NCI-H2029 treated with DMSO at 0.1 percent for 48 hours (cell line): ENCODE data around the gene TMEM179.

Source experiments
- DNase-seq: peaks from one replicate; lab custom pipeline; 2025; lab: John Stamatoyannopoulos, UW

TMEM179 gene

DNA sequence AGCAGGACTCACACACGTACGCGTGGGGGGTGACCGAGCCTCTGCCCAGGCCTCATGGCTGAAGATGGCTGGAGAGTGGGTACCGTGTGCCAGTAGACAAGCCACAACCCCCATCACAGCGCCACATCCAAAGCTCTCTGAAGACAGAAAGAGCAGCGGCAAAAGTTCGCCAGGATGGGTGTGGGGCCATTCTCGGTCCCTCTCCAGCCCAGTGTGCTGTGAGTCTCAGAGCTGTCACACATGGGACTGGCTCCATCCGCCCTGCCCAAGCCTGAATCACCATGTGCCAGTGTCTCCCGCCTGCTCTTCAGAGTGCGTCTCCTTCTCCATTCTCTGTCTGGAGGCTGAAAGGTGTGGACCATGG lies 5.7 kb downstream of the TMEM179 start:
- no peak for DNase-seq

DNA sequence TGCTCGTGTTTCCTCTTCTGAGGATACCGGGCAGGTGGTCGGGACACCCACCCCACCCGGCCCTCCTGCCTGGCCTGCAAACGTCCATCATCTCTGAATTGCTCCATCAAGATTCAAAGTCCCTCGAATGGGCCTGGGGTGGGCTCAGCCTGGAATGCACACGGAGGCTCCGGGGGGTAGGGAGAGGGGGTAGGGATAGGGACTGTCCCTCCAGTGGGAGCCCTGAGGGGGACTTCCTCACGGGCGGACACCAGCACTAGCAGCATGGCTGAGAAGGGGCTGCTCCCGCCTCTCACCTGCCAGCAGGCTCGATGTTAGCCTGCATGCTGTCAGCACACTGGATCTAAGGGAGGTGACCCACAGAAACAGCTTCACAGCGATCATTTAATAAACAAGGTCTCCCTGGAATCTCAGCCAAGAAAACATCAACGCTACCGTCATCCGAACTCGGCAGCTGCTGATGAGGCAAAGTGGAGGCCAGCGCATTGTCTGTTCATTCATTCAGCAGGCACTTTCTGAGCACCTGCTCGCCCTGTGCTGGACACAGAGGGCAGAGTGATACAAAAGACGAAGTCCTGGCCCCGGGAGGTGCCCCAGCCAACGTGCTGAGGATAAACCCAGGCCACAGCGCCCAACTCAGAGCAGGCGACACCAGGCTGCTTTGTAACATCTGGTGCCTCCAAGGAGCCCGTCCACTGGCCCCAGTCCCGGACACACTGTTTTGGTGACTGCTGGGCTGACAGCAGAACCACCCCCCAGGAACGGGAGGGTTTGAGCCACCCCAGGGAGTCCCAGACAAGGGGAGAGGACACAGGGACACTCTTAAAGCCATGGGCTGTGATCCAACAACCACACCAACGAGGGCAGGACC lies 6.3 kb downstream of the TMEM179 start:
- no peak for DNase-seq

DNA sequence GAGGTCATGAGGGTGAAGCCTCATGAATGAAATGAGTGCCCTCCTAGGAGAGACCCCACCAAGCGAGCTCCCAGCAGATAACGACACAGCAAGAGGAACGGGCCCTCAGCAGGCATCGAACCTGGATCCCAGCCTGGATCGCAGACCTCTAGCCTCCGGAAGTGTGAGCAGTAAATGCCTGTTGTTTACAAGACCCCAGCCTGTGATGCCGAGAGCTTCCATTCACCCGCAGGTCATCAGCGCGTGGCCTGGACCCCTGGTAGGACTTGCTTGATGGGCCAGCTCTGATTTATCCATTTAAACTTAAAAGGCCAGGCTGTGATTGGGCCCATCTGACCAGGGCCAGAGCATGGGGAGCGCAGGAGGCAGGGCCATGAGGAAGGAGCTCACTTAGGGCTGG lies 7.0 kb downstream of the TMEM179 start:
- no peak for DNase-seq

DNA sequence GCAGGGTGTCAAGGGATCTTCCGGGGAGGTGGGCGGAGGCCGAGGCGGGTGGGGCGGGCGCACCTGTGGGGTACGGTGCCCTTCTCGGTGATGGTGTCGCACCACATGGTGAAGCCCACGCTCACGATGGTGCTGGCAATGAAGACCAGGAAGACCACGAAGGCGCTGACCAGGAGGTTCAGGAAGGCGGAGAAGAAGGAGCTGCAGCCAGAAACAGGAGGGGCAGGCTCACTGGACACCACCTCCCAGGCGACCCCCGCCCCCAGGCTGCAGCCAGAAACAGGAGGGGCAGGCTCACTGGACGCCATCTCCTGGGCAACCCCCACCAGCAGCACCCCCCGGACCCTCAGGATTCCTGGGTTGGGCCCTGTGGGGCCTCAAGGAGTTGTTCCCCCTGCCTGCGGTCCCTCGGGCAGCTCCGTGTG lies 7.6 kb downstream of the TMEM179 start:
- no peak for DNase-seq

DNA sequence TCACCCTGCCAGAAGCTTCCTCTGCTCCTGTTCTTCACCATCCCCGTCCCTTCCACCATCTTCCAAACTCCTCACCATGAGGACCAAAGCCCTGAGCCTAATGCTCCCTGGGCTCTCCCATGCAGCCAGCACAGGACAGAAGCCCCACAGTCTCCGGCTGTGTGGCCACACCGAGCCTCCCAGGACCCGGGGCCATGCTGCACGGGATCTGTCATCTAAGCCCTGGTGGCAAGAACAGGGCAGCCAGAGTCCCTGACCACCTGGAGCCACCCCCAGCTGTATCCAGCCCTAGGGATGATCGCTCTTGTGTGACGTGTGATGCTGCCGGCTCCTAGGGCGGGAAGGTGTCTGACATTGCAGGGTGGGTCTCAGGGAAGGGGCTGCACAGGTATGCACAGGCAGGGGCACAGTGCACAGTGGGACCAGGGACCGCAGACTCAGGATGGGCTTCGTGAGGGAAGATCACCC lies 8.1 kb downstream of the TMEM179 start:
- DNase-seq = no peak

DNA sequence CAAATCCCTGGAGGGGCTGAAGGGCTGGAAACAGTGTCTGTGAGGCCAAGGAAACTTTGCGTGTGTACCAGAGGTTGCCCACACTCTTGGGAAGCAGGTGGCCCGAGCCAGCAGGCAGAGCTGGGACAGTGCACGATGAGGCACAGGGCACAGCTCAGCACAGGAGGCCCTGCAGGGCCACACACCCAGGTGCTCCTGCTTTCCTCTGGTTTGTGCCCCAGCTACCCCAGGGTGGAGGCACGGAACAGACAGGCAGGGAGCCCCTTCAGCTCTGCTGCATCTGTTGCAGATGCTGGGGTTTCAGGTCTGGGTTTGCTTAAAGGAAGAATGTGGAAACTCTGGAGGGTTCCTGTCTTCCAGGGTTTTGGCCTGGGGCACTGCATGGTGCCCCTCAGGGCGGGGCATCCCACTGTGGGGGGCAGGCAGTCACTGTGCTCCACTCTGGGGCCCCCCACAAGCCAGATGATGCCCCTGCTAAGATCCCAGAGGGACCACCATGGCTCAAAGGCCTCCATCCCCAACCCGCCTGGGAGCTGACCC lies 8.6 kb downstream of the TMEM179 start:
- no peak for DNase-seq

DNA sequence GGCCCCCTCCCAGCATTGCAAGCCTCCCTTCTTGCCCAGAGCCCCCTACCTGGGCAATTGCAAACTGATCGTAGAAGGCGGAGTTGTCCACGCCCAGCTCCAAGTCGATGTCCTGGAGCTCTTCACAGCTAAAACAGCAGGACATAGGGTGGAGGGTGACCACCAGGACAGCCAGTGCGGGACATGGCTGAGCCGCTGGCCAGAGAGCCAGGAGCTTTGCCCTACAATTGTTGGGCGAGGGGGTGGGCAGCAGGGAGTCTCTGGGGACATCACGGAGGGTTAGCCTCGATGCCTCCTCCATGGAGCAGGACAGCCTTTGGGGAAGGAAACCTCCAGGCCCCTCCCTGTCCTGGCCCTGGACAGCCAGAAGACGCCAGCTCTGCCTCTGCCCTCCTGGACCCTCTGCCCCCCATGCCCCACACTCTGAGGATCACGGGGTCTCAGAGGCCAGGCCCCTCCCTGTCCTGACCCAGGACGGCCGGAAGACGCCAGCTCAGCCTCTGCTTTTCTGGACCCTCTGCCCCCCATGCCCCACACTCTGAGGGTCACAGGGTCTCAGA lies 9.4 kb downstream of the TMEM179 start:
- DNase-seq = no peak

DNA sequence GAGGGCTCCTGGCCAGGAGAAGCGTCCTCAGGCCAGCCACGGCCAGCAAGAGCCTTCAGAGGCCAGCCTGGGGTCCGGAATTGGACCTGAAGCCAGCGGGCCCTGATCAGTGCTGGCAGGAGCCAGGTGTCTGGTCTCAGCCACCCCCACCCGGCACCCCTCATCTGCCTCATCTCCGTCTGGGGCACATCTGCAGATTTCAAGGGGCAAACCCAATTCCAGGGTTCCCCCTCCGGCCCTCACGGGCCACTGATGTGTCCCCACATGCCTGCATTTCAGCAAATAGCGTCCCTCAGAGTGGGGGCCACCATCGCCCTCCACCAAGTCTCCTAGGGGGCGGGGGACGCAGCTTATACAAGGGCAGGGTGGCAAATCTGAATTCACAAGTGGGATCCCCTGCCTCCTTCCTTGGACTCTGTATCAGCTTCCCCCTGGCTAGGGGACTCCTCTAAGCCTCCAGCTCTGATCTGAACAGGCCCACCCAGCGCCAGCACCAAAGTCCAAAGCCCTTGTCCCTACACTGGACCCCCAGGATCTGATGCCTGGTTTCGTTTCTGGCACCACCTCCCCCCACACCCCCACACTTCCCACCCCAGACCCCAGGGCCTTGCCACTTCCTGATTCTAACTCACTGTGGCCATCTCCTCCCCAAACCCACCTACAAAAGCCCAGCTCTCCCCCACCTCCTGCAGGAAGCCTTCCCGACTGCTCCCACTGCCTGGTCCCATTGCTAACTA lies 10.1 kb downstream of the TMEM179 start:
- DNase-seq = no peak

DNA sequence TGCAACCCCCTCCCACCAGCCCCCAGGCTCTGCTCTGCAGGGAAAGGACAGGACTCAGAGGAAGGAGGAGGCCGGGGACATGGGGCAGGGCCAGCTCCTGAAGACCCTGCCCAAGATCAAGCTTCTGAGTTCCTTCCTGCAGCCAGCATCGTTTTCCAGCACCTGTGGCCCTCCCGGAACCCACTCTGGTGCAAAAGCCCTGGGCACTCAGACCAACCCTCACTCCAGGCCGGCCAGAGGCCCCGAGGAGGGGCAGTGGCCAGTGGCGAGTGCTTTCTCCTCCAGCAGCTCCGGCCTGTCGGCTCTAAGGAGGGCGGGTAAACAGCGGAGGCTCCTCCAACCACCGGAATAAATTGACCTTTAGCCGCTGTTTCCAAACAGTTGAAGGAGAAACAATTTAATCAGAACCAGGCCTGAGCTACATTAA lies 10.8 kb downstream of the TMEM179 start:
- no peak for DNase-seq

DNA sequence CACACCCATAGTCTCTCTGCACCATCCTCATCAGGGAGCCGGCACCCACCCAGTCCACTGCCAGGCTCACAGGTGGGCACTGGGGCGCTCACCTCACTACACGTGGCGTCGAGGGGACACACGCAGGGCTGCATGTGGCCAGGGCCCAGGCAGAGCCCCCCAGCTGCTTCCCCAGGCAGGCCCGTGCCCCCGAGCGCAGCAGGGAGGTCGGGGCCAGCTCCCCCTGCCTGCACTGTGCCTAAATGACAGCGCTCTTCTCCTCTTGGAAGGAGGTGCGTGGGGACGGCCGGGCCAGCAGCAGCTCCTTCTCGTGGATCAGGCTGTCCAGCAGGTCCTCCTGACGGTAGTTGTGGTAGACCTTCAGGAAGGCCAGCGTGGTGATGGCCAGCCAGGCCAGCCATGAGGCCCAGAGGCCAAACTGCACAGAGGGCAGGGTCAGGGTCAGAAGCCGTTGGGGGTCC lies 11.3 kb downstream of the TMEM179 start:
- no peak for DNase-seq

DNA sequence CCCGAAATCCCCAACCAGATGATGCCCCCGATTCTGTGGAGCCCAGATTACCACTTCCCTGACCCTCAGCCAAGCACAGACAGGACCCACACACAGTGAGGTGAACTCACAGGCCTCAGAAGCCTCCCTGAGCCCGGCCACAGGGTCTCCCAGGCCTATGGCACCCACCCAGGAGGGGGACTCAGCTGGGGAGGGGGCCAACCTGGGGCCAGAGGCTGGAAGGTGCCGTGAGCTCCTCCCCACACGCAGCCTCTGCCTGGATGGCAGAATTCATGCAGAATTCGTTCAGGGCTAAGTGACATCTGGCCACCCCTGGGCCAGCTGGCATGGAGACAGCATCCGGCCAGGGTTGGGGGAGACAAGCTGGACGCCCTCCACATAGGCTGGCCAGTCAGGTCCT lies 11.8 kb downstream of the TMEM179 start:
- no peak for DNase-seq

DNA sequence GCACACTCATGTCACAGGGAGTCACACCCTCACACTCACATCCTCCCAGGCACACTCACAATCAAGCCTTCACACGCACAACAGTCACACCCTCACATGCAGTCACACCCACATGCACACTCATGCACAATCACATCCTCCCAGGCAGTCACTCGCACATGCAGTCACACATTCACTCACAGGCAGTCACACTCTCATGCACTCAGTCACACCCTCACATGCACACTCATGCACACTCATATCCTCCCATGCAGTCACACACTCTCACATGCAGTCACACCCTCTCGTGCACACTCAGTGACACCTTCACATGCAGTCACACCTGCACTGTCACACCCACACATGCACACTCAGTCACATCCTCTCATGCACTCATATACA lies 12.3 kb downstream of the TMEM179 start:
- no peak for DNase-seq

DNA sequence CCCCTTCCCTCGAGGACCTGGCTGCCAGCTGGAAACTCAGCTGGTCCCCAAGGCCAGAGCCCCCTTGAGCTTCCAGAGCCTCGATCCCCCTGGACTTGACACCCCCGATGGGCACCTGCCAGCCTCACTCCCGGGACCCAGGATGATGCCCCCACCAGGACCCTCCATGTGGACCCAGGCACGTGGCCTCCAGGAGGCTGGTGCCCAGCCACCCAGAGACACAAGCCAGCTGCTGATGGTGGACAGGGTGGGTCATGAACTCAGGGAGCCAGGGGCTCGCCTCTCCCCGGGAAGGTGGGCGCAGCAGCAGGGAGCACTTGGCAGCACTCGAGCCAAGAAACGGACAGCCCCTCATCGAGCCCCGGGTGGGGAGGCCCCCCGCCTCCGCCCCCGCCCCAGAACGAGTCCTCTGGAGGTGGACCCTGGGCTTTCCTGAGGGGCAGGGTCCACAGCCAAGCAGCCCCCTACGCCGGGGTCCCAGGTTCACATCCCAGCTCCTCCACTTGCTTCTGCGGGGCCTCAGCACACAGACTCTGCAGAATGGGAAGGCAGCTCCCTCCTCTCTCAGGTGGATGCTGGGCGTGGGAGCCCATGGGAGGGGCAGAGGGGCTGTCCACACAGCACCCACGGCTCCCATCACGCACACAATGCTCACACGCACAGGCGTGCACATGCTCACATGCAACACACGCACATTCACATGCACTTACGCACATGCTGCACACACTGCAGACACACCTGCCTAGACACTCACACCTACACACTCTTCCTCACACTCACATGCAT lies 12.9 kb downstream of the TMEM179 start:
- no peak for DNase-seq

DNA sequence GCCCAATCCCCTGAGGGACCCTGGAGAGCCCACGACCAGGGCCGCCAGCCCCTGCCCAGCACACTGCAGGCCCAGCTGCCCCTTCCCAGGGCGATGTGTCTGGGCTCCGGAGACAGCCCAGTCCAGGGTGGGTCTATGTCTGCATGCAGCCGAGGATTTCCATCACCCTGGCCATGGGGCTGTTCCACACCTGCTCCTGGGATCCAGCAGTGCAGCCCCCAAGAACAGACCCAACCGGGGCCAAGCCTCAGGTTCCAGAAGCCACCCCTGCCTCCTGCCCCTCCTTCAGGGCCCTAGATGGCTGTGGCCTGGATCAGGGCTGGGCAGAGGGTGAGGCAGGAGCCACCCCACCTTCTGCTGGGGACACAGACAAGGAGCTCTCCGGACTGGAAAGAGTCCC lies 13.5 kb downstream of the TMEM179 start:
- no peak for DNase-seq

DNA sequence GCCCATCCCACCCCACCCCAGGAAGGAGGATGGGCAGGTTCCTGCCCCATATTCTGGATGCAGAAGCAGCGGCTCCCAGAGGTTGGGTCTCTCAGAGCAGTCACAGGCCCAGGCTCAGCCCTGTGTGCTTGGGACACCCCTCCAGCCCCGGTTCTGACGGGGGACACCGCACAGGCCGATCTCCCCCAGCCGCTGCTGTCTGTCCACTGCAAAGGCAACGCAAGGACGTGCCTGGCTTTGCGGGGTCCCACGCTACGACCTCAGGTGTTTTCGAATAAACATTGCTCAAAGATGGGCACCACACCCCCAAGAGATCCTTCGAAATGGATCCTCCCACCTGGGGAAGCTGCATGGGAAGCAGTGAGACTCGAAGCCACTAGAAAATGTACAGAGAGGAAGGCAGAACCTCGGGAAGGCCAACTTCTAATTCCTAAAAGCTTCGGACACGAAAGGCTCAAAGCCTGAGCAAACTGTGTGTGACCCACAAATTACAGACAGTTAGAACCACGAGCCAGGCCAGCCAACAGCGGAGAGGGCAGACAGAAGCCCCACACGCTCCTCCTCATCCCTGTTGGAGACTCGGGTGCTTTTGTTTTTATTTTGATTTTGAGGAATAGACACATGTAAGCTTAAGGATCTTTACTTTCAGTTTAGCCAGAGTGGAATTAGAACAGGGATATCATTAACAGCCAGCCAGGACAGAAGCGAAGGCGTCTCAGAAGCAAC lies 14.2 kb downstream of the TMEM179 start:
- DNase-seq = no peak

DNA sequence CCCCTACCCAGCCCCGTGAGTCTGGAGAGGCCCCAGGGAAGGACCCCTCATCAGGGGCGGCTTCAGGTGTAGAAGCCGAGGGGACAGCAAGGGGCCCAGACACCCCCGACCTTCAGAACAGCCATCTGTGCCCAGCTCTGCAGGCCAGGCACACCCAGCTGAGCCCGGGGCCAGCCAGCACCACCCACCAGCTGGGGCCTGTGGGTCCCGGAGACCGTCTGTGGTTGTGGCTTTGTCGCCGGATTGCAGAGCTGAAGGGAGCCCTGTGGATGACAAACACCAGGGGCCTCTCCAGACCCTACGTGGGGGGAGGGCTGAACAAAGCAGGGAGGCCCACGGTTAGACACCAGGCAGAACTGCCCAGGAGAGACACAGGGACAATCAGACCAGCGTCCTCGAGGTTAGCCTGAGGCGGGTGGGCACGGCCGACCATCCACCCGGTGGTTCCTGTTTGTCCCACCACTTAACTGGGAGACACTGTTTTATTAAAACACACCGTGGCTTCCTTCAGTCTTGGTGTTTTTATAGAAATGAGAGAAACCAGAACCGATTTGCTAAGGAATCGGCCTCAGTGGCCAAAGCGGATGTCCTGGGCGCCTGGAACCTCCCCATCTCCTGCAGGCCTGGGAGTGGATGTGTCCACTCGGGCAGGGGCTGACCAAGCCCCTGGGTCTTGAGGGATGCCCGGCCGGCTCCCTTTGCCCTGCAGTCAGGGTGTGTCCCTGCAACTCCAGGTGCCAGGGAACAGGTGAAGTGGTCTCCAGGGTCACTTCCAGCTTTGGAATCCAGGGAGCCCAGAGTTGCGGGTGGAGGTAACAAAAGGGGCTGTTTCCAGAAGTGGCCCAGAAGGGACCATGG lies 15.0 kb downstream of the TMEM179 start:
- DNase-seq = no peak

DNA sequence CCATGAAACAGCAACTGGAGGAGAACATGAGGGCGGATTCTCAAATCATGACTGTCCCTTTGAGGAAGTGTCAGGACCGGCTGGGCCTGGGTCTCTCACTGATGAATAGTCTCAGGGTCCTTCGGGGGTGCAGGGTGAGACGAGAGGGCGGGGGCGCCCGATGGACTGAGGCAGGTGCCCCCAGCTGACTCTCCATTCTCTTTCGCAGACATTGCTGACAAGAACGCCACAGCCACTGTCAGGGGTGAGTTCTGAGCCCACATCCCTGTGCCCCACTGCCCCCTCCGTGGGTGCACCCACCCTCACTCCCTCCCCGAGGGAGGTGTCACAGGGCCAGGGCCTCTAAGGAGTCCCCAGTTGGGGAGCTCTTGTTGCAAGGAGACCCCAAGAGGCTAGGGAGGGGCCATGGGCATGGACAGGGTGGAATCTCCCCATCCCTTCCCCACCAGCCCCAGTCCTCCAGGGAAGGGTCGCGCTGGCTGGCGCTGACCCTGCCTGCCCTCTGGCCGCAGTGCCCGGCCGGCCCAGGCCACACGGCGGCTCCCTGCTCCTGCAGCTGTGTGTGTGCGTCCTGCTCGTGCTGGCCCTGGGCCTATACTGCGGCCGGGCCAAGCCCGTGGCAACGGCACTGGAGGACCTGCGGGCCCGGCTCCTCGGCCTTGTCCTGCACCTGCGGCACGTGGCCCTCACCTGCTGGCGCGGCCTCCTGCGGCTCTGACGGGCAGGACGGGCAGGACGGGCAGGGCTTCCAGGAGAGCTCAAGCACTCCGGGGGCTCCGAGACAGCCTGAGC lies 16.3 kb downstream of the TMEM179 start:
- no peak for DNase-seq

DNA sequence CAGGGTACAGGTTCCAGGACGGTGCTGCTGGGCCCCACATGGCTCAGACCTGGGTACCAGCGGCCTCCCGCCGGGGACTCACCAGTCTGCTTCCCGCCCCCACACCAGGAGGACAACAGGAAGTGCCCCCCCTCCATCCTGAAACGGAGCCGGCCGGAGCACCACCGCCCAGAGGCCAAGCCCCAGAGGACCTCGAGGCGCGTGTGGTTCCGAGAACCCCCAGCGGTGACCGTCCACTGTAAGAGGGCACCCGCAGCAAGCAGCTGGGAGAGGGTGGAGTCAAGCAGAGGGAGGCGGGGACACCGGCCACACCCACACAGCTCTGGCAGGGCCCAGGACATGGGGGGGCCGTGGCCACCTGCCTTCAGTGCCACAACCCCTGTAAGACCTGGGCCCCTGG lies 16.9 kb downstream of the TMEM179 start:
- no peak for DNase-seq

DNA sequence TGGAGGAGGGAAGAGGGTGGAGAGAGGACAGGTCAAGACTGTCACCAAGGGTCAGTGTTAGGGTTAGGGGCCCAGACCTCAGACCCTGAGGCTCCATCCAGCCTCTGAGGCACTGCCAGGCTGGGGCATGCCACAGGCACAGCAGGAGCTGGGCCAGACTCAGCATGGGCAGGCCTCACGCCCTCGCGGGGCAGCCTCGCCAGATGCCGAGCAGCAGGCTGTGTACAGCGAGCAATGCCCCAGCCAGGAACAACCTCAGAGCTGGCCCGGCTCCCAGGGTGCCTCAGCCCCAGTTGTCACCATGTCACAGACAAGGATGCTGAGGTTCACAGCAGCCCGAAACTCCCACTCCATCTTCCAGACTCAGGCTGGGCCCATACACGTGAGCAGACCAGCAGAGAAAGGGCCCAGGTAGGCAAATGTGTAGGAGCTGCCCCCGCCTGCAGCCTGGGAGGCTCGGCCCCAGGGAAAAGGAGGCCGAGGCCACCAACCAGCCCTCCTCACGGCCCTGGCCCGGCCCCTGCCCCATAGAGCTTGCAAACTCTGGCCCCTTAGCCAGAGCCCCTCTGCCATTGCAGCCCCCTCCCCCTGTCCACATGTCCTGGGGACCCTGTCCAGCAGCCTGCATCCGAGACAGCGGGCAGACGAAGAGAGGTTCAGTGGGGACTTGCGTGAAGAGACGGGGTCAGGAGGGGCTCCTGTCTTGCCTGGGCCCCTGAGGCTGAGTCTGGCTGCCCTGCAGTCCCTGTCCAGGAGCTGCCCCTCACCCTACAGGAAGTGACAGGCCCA lies 17.5 kb downstream of the TMEM179 start:
- DNase-seq = no peak
